PC-3 (cell line): ENCODE data around the gene PTPA. TPM values are rescaled to one million over a fixed set of nuclear protein-coding genes. Genes with fewer than 3 reads are reported as not detected.
"Not testable (repeated sequence)": the region's sequence is repeated elsewhere in the genome, so short reads cannot be mapped to it uniquely, and the experiment has no call there.

Experiments
- ATAC-seq: fragments of 200-7000 bp; cut with Tn5 transposase; 2 replicates; pipeline ENCODE4 v1.9.1; 2020; ENCODE audit warnings: mild to moderate bottlenecking, moderate library complexity
- BruUV-seq: library from RNA; stranded (reverse); fragments of 400-500 nt; replicated peaks from 2 replicates; lab custom pipeline; 2021; lab: Mats Ljungman, UMichigan
- CTCF ChIA-PET: fragments of 300-600 bp; sonication (Branson Sonifier 250); formaldehyde crosslinking; loops from one replicate; lab custom pipeline; 2022; ENCODE audit warnings: antibody characterized with exemption; lab: Charles Lee
- POLR2A ChIA-PET: fragments of 300-600 bp; sonication (Branson Sonifier 250); formaldehyde crosslinking; loops from one replicate; lab custom pipeline; 2022; ENCODE audit warnings: antibody characterized with exemption; ENCODE audit not compliant: unreplicated experiment; lab: Charles Lee
- DNase-seq: peaks from one replicate; pipeline ENCODE4 v3.0.0-alpha.2; 2015
- H2AFZ ChIP-seq: fragments of 300-600 bp; sonication (generic); 2 replicates; pipeline ENCODE4 v1.6.0; 2016; ENCODE audit warnings: antibody characterized with exemption, low read length
- H3F3A ChIP-seq: fragments of 300-600 bp; sonication (generic); one replicate; pipeline ENCODE4 v1.6.0; 2017; ENCODE audit warnings: antibody characterized with exemption, low read length, control low read depth, mild to moderate bottlenecking; ENCODE audit not compliant: unreplicated experiment
- H3K27ac ChIP-seq: fragments of 300-600 bp; sonication (generic); 2 replicates; pipeline ENCODE4 v1.5.1; 2016; ENCODE audit warnings: mild to moderate bottlenecking, low read length
- H3K27me3 ChIP-seq: fragments of 300-600 bp; sonication (generic); 2 replicates; pipeline ENCODE4 v1.6.1; 2016; ENCODE audit warnings: low read length, mixed read lengths
- H3K36me3 ChIP-seq: fragments of 300-600 bp; sonication (generic); 2 replicates; pipeline ENCODE4 v1.6.1; 2016; ENCODE audit warnings: low read depth, mixed run types, low read length, mixed read lengths
- H3K4me1 ChIP-seq: fragments of 300-600 bp; sonication (generic); 2 replicates; pipeline ENCODE4 v1.5.1; 2016; ENCODE audit warnings: low read length; ENCODE audit not compliant: insufficient read depth
- H3K4me2 ChIP-seq: fragments of 300-600 bp; sonication (generic); 2 replicates; pipeline ENCODE4 v1.6.0; 2016; ENCODE audit warnings: low read length
- H3K4me3 ChIP-seq: fragments of 300-600 bp; sonication (generic); 2 replicates; pipeline ENCODE4 v1.5.1; 2016; ENCODE audit warnings: mild to moderate bottlenecking, low read length, mixed read lengths
- H3K79me2 ChIP-seq: fragments of 300-600 bp; sonication (generic); 2 replicates; pipeline ENCODE4 v1.6.1; 2017; ENCODE audit warnings: low read length, mixed read lengths
- H3K9ac ChIP-seq: fragments of 300-600 bp; sonication (generic); 2 replicates; pipeline ENCODE4 v1.6.0; 2016; ENCODE audit warnings: mild to moderate bottlenecking, low read length
- H3K9me2 ChIP-seq: fragments of 300-600 bp; sonication (generic); replicated peaks from 2 replicates; pipeline ENCODE4 v1.6.1; 2016; ENCODE audit warnings: mixed run types, low read length, mixed read lengths
- H3K9me3 ChIP-seq: fragments of 300-600 bp; sonication (generic); 2 replicates; pipeline ENCODE4 v1.6.1; 2016; ENCODE audit warnings: low read length, mixed read lengths
- H4K20me1 ChIP-seq: fragments of 300-600 bp; sonication (generic); 2 replicates; pipeline ENCODE4 v1.6.1; 2016; ENCODE audit warnings: low read length, mixed read lengths
- CTCF ChIP-seq: fragments of 300-600 bp; sonication (generic); conservative IDR thresholded peaks from 2 replicates; pipeline ENCODE4 v1.5.1; 2017; ENCODE audit warnings: antibody characterized with exemption, low read depth, mild to moderate bottlenecking, low read length
- EZH2 ChIP-seq: fragments of 300-600 bp; sonication (generic); IDR thresholded peaks from one replicate; pipeline ENCODE4 v1.6.1; 2017; ENCODE audit warnings: antibody characterized with exemption, mild to moderate bottlenecking, low read length; ENCODE audit not compliant: unreplicated experiment
- EZH2phosphoT487 ChIP-seq: fragments of 300-600 bp; sonication (generic); IDR thresholded peaks from 2 replicates; pipeline ENCODE4 v1.6.1; 2018; ENCODE audit warnings: mild to moderate bottlenecking, antibody characterized with exemption, low read length, borderline replicate concordance
- intact Hi-C: fragments of 100-400 bp; cut with micrococcal nuclease; formaldehyde crosslinking; loops from 2 replicates; pipeline ENCODE4 v1.9.0; 2023
- total RNA-seq: library from RNA; depleted of rRNA; stranded (reverse); fragments of >200 nt; gene quantifications from 2 replicates; pipeline ENCODE4 v1.2.3, GENCODE V29; 2014

PTPA gene
- total RNA-seq, 1 experiment from 2014 or later = 138 TPM

GRCh38 chr9:129126749-129127618 is 15.8 kb downstream of the PTPA start:
- TF ChIP-seq EZH2phosphoT487 (no peak), EZH2 (no peak), CTCF (no peak)
- Histone ChIP-seq H3K4me3 (no peak overlapping the region), H3K27ac (no peak overlapping the region), H3K9me2 (no peaks in the 10 kb centered on the region), H3F3A (no peaks in the 10 kb centered on the region), H2AFZ (no peak overlapping the region), H3K79me2 (no peaks in the 10 kb centered on the region), H3K9me3 (no peaks in the 10 kb centered on the region), H3K9ac (no peak overlapping the region), H3K36me3 (peaks cover 8% of the 10 kb centered on the region; the same call in 1 of the 2 replicates), H3K27me3 (no peaks in the 10 kb centered on the region), H3K4me1 (peaks cover 6% of the 10 kb centered on the region; the same call in 1 of the 2 replicates), H4K20me1 (no peaks in the 10 kb centered on the region), H3K4me2 (no peak overlapping the region)
- BruUV-seq = no TSS peak
- ChIA-PET POLR2A (no interaction called here), CTCF (no interaction called here)
- DNase-seq (no peak), ATAC-seq (no peak)
- intact Hi-C loops = no loop called here

GRCh38 chr9:129128689-129129088 is 17.5 kb downstream of the PTPA start:
- Histone ChIP-seq H3K4me2 (no peak overlapping the region), H3K4me1 (peaks cover 6% of the 10 kb centered on the region; the same call in 1 of the 2 replicates), H3F3A (no peaks in the 10 kb centered on the region), H3K27ac (no peak overlapping the region), H3K9me2 (no peaks in the 10 kb centered on the region), H3K36me3 (peaks cover 10% of the 10 kb centered on the region; the same call in 1 of the 2 replicates), H4K20me1 (no peaks in the 10 kb centered on the region), H3K9ac (no peak overlapping the region), H3K9me3 (no peaks in the 10 kb centered on the region), H3K4me3 (no peak overlapping the region), H3K79me2 (no peaks in the 10 kb centered on the region), H2AFZ (no peak overlapping the region), H3K27me3 (no peaks in the 10 kb centered on the region)
- ATAC-seq (no peak), DNase-seq (no peak)
- no peak for TF ChIP-seq EZH2
- no peak for TF ChIP-seq EZH2phosphoT487
- no peak for TF ChIP-seq CTCF
- no TSS peak for BruUV-seq
- CTCF ChIA-PET = interaction anchor here (0.6 kb wide), 1 partner anchor 11 kb away, joined by 3 read pairs; no protein-coding TSS in a partner anchor
- POLR2A ChIA-PET = no interaction called here
- intact Hi-C loops = no loop called here

GRCh38 chr9:129130271-129130670 is 19.1 kb downstream of the PTPA start:
- H4K20me1 ChIP-seq, ATAC-seq, H3K79me2 ChIP-seq, H3F3A ChIP-seq, H3K36me3 ChIP-seq, BruUV-seq, H3K9ac ChIP-seq, CTCF ChIA-PET, H3K4me2 ChIP-seq, intact Hi-C loops, H3K4me3 ChIP-seq, H2AFZ ChIP-seq, H3K27ac ChIP-seq, H3K4me1 ChIP-seq, H3K9me3 ChIP-seq, H3K9me2 ChIP-seq, H3K27me3 ChIP-seq, POLR2A ChIA-PET, DNase-seq: not testable (repeated sequence)
